ACHN (cell line): ENCODE measurements around the gene SUPT3H.

Experiments used
- DNase-seq: peaks from one replicate; pipeline ENCODE4 v3.0.0-alpha.2; 2015
- in situ Hi-C: cut with HindIII; loops from 2 replicates; pipeline ENCODE4 v1.10.0; 2017; ENCODE audit warnings: low sequenced_read_pairs, low pct_ligation_motif_present, low pct_unique_long_range_greater_than_20kb

The SUPT3H gene

GRCh38 chr6:44784195-44784594, 593.5 kb downstream of the SUPT3H start:
- in situ Hi-C loops = no loop called here
- no peak for DNase-seq

DNA sequence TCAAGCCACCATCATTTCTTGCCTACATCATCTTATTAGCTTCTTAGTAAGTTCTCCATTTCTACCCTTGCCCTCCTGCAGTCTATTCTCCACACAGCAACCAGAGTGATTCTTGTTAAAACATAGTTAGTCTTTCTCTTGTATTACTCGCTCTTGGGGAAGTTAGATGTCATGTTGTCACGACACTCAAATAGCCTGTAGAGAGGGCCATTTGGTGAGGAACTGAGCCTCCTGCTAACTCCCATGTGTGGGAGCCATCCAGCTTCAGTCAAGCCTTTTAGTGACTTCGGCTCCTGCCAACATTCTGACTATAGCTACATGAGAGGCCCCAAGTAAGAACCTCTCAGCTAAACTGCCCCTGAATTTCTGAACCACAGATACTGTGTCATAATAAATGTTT, 594.8 kb downstream of the SUPT3H start:
- in situ Hi-C loops = no loop called here
- DNase-seq = no peak

GRCh38 chr6:44781912-44782597, 595.7 kb downstream of the SUPT3H start:
- DNase-seq = no peak
- in situ Hi-C loops = no loop called here

DNA sequence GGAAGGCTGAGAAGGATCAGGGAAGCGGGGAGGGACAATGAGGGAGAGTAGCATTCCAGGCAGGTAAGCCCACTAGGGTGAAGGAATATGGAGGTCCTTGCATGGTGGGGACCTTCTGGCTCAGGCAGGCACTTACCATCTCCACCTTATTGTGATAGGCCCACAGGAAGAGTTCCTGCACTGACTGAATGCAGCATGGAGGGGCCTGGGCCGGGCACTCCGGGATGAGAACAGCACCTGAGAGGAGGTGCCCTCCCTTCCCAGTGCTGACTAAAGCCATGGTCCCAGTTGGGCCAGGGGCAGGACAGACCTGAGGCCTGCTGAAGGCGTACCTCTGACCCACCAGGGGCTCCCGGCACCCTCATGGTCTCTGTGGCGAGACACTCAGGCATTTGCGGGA, 597.6 kb downstream of the SUPT3H start:
- DNase-seq = no peak
- in situ Hi-C loops = no loop called here

- DNase-seq = no peak
Measured at GRCh38 chr6:44779130-44779826, 598.5 kb downstream of the SUPT3H start.

More at GRCh38 chr6:44779130-44779826, 598.5 kb downstream of the SUPT3H start:
- in situ Hi-C loops = no loop called here
